A673 (cell line): Measurements from ENCODE around the gene SLC25A11.

Source experiments
- CTCF ChIP-seq: fragments of 300-800, 200-600 bp; sonication (generic); conservative IDR thresholded peaks from 2 replicates; pipeline ENCODE4 v1.5.1; 2017; ENCODE audit warnings: low read depth, mild to moderate bottlenecking, antibody characterized with exemption, low read length, moderate library complexity, mixed read lengths
- EZH2 ChIP-seq: fragments of 200-600 bp; sonication (generic); IDR thresholded peaks from 2 replicates; pipeline ENCODE4 v1.6.1; 2017; ENCODE audit warnings: borderline replicate concordance, low read depth, mild to moderate bottlenecking, mixed read lengths, antibody characterized with exemption, low read length; ENCODE audit not compliant: poor library complexity, severe bottlenecking

- no peak for TF ChIP-seq CTCF
- no peak for TF ChIP-seq EZH2
These were observed 929 bp downstream of the SLC25A11 start for GRCh38 chr17:4938688-4939545.
